ENCODE data around the gene DCLRE1A. TPM values are rescaled to one million over a fixed set of nuclear protein-coding genes. Genes with fewer than 3 reads are reported as not detected.

The DCLRE1A gene
- polyA plus RNA-seq, 1 donor from 2014 or later, result 11.6 TPM

GRCh38 chr10:113853578-113854012 lies 287 bp downstream of the DCLRE1A start:
- Histone ChIP-seq H3K4me3 (ENCODE audit: low read length) (peak overlapping the region; percentile 88), H3K79me2 (replicated peaks; ENCODE audit: insufficient read depth, low read length) (peaks cover 53% of the 10 kb centered on the region), H3F3A (ENCODE audit: insufficient read depth, low read length, poor library complexity, severe bottlenecking) (no peaks in the 10 kb centered on the region), H3K36me3 (ENCODE audit: insufficient read depth, low read length) (peaks cover 2% of the 10 kb centered on the region), H3K4me2 (ENCODE audit: low read length) (peak overlapping the region; percentile 80), H4K20me1 (ENCODE audit: insufficient read depth) (no peaks in the 10 kb centered on the region), H3K9ac (ENCODE audit: low read length) (peak overlapping the region; percentile 83), H3K27me3 (ENCODE audit: insufficient read depth, low read depth, low read length) (no peaks in the 10 kb centered on the region), H3K9me2 (ENCODE audit: insufficient read depth, low read length) (no peaks in the 10 kb centered on the region), H2AFZ (ENCODE audit: low read depth, low read length) (peak overlapping the region; percentile 97), H3K27ac (ENCODE audit: low read length) (peak overlapping the region; percentile 79), H3K9me3 (ENCODE audit: low read length) (no peaks in the 10 kb centered on the region)
- TF ChIP-seq TAF1 (IDR thresholded peaks at IDR 0.05; ENCODE audit: low read depth), result no peak
- TF ChIP-seq EP300 (conservative IDR thresholded peaks at IDR 0.05; ENCODE audit: poor library complexity, severe bottlenecking), result no peak
- TF ChIP-seq REST (IDR thresholded peaks at IDR 0.05; ENCODE audit: borderline replicate concordance), result no peak
- no peak for TF ChIP-seq EZH2 (IDR thresholded peaks at IDR 0.05; ENCODE audit: borderline replicate concordance, insufficient read depth, low read length, poor library complexity, severe bottlenecking)
- no peak for TF ChIP-seq CTCF (IDR thresholded peaks at IDR 0.05; ENCODE audit: poor library complexity, severe bottlenecking)
- TF ChIP-seq POLR2AphosphoS5 (IDR thresholded peaks at IDR 0.05), result no peak
- TF ChIP-seq RAD21 (conservative IDR thresholded peaks at IDR 0.05), result no peak
- no peak for TF ChIP-seq MXI1 (conservative IDR thresholded peaks at IDR 0.05; ENCODE audit: poor library complexity, severe bottlenecking)
- no peak for TF ChIP-seq SMC3 (conservative IDR thresholded peaks at IDR 0.05; ENCODE audit: poor library complexity)

- H3K27ac ChIP-seq (ENCODE audit: low read length), result no peak overlapping the region
- H2AFZ ChIP-seq (ENCODE audit: low read depth, low read length), result no peak overlapping the region
- H3K4me3 ChIP-seq (ENCODE audit: low read length), result peak overlapping the region; percentile 40
- TF ChIP-seq REST (IDR thresholded peaks at IDR 0.05; ENCODE audit: borderline replicate concordance) (no peak), EZH2 (IDR thresholded peaks at IDR 0.05; ENCODE audit: borderline replicate concordance, insufficient read depth, low read length, poor library complexity, severe bottlenecking) (no peak), TAF1 (IDR thresholded peaks at IDR 0.05; ENCODE audit: low read depth) (no peak), POLR2AphosphoS5 (IDR thresholded peaks at IDR 0.05) (no peak), CTCF (IDR thresholded peaks at IDR 0.05; ENCODE audit: poor library complexity, severe bottlenecking) (no peak), RAD21 (conservative IDR thresholded peaks at IDR 0.05) (no peak), SMC3 (conservative IDR thresholded peaks at IDR 0.05; ENCODE audit: poor library complexity) (no peak), EP300 (conservative IDR thresholded peaks at IDR 0.05; ENCODE audit: poor library complexity, severe bottlenecking) (no peak), MXI1 (conservative IDR thresholded peaks at IDR 0.05; ENCODE audit: poor library complexity, severe bottlenecking) (no peak)
- no peak overlapping the region for H3K9ac ChIP-seq (ENCODE audit: low read length)
- no peaks in the 10 kb centered on the region for H3K27me3 ChIP-seq (ENCODE audit: insufficient read depth, low read depth, low read length)
- H4K20me1 ChIP-seq (ENCODE audit: insufficient read depth), result no peaks in the 10 kb centered on the region
- H3F3A ChIP-seq (ENCODE audit: insufficient read depth, low read length, poor library complexity, severe bottlenecking), result no peaks in the 10 kb centered on the region
- peaks cover 17% of the 10 kb centered on the region for H3K79me2 ChIP-seq (replicated peaks; ENCODE audit: insufficient read depth, low read length)
- no peaks in the 10 kb centered on the region for H3K9me2 ChIP-seq (ENCODE audit: insufficient read depth, low read length)
- no peak overlapping the region for H3K4me2 ChIP-seq (ENCODE audit: low read length)
- H3K36me3 ChIP-seq (ENCODE audit: insufficient read depth, low read length), result no peaks in the 10 kb centered on the region
- H3K9me3 ChIP-seq (ENCODE audit: low read length), result no peaks in the 10 kb centered on the region
Measured at GRCh38 chr10:113849946-113850345, 3.9 kb downstream of the DCLRE1A start.

Measured in neural cell (in vitro differentiated cells).